ENCODE measurements around the gene ERF. TPM values are rescaled to one million over a fixed set of nuclear protein-coding genes. Genes with fewer than 3 reads are reported as not detected.

Gene ERF
- 22.4 and 25.8 TPM in 2 replicates for total RNA-seq

DNA sequence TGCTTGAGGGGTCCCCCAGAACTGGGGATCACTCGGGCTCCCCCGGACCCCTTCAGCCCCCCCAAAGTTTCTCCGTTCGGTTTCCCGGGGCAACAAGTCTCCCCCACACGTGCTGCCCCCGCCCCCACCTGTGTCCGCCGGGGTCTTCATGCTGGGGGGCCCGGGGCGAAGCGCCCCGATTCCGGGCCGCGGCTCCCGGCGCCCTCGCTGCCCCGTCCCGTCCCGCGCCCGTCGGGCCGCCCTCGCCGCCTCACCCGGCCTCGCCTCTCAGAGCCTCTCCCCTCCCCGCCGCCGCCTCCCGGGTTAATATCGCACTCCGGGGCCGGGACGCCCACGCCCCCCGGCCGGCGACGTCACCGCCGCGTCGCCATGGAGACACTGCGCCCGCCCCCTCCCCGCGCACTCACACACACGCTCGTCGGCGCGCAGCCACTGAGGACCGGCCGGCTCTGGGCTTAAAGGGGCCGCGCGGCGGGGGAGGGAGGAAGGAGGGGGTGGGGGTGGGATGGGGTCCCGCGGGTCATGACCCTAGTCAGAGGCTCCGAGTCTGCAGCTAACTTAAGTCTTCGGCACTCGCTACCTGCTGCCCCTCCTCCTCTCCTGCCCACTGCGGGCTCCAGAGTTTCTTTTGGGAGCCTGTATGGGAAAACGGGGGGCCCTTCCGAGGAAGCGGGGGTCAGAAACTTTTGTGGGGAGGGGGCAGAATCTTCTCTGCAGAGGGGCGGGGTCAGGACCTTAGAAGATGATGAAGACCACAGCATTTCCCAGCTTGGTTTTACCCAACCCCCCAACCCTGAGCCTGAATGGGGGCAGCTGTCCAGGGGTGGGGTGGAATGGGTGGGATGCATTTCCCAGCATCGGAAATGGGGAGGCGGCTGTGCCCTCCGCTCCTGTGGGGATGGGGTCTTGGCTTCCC, at the start of gene ERF:
Gene ERF, minus strand, starts transcription at position 279 of the 916 bp plus-strand sequence. Its CDS starts 129 bp downstream, at position 150.

GRCh38 chr19:42301646-42302203, 46.8 kb upstream of the ERF start, which contains the start of gene PRR19:
Gene PRR19 (plus strand): TSS chr19:42302132. CDS start chr19:42309585, 7,453 bp downstream.

DNA sequence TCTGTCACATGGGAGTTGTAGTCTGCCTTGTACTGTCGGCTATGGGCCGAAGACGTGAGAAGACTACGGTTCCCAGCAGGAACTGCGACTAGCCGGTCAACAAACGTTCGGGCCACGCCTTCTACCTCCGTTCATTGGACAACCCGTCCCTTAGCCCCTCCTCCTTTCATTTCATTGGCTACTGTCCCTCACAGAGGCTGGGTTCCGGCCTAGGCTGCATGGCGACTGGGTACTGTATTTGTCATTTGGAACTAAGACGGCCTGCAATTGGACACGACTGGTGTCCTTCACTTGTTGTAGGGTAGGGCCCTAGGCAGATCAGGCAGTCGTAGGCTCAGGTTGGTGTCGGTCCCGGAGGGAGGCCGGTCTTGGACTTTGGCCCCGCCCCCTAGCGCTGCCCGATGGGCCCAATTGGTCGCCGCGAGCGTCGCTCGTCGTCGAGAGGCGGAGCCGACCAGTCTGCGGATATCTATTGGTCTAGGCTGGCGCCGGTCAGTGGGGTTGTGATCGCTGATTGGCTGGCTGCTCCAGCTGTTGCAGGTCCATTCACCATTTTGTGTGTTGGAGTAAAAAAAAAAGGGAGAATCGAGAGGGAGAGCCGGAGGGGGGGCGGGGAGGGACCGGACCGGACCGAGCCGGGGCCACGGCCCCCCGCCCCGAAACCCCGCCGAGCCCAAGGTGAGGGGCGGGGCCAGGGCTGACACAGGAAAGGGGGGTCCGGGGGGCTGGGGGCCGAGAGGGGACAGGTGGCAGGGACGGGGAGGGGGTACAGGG, 14.0 kb upstream of the ERF start, which contains the start of gene CIC:
Gene CIC, plus strand, starts transcription at position 549 of the 774 bp plus-strand sequence. CDS start 2,532 bp downstream, outside the sequence.

DNA sequence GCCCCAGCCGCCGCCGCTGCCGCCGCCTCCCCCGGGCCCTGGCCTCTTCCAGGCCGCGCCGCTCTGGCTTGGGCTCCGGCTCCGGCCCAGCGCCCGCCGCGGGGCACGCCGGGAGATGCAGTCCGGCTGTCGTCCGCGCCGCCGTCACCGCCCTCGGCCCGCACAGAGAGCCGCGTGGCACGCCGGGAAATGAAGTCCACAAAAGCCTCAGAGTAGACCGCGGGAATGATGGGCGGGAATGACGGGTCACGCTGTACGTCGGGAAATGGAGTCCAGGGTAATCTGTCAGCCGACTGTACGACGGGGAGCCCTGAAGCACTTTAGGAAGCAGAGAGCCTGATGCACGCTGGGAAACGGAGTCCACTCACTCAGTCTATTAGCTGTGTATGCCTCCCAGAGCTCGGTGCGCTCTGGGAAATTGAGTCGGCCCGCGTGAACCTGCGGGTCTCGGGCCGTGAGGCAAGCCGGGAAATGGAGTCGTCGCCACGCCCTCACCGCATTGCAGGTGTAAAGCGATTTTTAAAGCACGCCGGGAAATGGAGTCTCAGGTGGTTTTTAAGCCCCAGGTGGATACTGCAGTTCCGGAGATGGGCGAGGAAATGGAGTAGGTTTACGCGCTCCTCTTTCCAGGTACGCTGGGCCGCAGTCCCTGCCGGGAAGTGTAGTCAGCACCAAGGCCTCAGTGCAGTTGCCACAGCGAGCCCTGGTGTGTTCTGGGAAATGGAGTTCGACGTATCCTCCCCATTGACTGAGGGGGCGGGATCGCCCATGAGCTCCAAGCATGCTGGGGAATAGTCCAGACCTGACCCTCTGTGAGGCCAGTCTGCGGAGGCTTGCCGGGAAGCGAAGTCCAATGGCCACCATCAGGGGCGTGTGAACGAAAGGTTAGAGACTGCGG, 12.2 kb downstream of the ERF start, which contains the start of gene GSK3A:
Gene GSK3A, minus strand, starts transcription at position 91 of the 898 bp plus-strand sequence. CDS start 137 bp downstream, outside the sequence.

DNA sequence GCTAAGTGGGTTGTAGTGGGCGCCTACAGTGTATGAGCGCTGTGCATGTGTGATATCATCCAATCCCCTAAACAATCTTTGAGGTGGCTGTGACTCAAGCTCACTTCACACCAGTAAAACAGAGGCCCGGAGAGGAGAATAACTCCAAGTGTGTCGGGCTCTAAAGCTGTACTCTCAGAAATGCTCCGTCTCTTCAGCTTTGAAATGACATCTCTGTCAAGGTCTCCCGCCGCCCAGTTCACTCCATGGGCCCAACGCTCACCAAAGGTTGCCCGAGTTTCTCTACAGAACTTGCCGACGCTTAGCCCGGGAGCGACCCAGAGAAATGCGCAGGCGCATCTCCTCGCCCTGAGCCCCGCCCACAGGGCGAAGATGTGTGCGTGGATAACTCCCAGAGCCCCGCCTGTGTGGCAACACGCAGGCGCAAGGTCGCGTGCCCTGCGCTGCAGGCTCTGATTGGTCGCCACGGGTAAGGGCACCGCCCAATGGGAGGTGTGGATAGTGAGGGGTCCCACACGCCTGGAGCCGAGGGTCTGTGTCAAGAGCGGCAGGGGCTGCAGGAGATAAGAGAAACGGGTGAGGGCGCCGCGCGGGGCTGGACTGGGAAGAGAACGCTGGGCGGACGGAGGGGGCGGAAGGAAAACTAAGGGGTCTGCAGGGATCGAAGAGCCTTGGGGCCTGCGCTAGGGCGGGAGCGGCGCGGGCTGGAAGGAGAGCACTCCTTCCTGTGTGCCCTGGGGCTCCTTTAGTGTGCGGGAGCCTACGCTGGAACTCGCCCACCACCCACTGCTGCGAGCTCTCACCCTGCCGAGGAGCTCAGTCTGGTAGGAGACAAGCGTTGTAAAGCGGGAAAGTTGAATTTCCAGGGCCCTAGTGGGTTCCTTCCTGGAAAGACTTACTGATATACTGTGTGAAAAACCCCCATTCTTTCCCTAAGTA, 34.8 kb downstream of the ERF start, which contains the start of gene ZNF526:
Gene ZNF526, plus strand, starts transcription at position 501 of the 939 bp plus-strand sequence. CDS start 4,092 bp downstream, outside the sequence.

DNA sequence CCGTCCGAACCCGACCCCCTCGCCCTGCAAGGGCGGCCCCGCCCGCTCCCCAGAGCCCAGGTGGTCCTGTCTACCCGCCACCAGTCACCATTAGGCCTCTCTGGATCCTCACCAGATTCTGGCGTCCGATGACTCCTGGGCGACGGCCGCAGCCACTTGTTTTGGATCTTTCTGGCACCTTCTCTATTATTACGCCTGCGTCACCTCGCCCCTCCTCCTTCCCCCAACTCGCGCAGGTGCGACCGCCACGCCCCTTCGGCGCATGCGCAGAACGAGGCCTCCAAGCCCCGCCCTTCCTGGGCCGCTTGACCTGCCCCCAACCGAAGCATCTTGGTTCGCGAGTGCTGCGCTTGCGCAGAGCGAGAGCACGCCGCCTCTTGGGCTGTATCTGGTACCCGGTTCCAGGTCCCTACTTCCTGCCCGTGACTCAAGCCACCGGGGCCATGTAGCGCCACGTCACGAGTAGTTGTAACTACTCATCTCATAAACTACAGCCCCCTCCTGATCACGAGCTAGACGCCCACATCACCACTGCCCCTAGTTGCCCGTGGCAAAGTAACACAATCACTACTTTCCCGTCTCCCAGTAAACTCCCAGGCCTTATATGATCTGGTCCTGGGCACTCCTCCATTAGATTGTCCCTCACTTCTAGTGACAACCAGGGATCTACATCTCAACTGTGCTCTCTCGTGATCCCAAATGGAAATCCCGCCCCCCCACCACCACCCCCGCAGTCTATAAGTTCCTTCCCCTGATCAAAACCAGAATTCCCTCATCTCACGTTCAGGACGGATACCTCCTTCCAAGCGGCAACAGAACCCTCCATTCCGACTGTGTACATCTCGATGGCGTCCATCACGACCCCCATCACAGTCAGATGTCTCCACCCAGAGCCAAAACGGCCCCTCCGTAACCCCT, 37.1 kb downstream of the ERF start, which contains the start of gene DEDD2:
Gene DEDD2, minus strand, starts transcription at position 158 of the 918 bp plus-strand sequence. CDS start 670 bp downstream, outside the sequence.

Other genes with a start within 250 kb of the ERF start
- 0.09 and 0.18 TPM in 2 replicates for gene GRIK5, start 184.9 kb downstream of the ERF start, total RNA-seq
- 9.9 and 10.3 TPM in 2 replicates for gene ZNF574, start 179.0 kb downstream of the ERF start, total RNA-seq
- gene POU2F2, start 122.7 kb downstream of the ERF start, total RNA-seq = 0.19 and 0.27 TPM in 2 replicates
- gene DEDD2, start 37.5 kb downstream of the ERF start, total RNA-seq = 13.0 and 14.9 TPM in 2 replicates
- gene ZNF526, start 34.8 kb downstream of the ERF start, total RNA-seq = 8.5 and 11.7 TPM in 2 replicates
- 11.3 and 13.2 TPM in 2 replicates for gene GSK3A, start 12.5 kb downstream of the ERF start, total RNA-seq
- gene CIC, start 14.1 kb upstream of the ERF start, total RNA-seq = 11.9 and 19.3 TPM in 2 replicates
- 0.09 and 0.27 TPM in 2 replicates for gene PRR19, start 47.0 kb upstream of the ERF start, total RNA-seq
- 19.7 and 52.5 TPM in 2 replicates for gene PAFAH1B3, start 47.5 kb upstream of the ERF start, total RNA-seq
- gene TMEM145, start 58.2 kb upstream of the ERF start, total RNA-seq = 0.19 TPM in 1 of 2 replicates, not detected in the other
- gene MEGF8, start 70.5 kb upstream of the ERF start, total RNA-seq = 22.0 and 35.5 TPM in 2 replicates
- not detected in 2 replicates for gene CNFN, start 135.2 kb upstream of the ERF start, total RNA-seq
- gene LIPE, start 172.3 kb upstream of the ERF start, total RNA-seq = 3.5 and 5.3 TPM in 2 replicates
- gene CXCL17, start 187.8 kb upstream of the ERF start, total RNA-seq = not detected in 2 replicates

Data from endothelial cell of coronary artery (primary cell).